A549 treated with CpdA at 1 μM for 4 hours (cell line): ENCODE measurements around the gene PDCD10. TPM values are rescaled to one million over a fixed set of nuclear protein-coding genes. Genes with fewer than 3 reads are reported as not detected.

ENCODE experiments used
- total RNA-seq: library from RNA; stranded (reverse); fragments of 200-300 nt; extraction: Qiagen RNA extraction; gene quantifications from 5 replicates; pipeline ENCODE4 v1.2.3, GENCODE V29; 2022; ENCODE audit warnings: low read depth

PDCD10 gene
- total RNA-seq = 50.7 to 60.5 TPM (median 54.7 TPM) in 5 replicates

DNA sequence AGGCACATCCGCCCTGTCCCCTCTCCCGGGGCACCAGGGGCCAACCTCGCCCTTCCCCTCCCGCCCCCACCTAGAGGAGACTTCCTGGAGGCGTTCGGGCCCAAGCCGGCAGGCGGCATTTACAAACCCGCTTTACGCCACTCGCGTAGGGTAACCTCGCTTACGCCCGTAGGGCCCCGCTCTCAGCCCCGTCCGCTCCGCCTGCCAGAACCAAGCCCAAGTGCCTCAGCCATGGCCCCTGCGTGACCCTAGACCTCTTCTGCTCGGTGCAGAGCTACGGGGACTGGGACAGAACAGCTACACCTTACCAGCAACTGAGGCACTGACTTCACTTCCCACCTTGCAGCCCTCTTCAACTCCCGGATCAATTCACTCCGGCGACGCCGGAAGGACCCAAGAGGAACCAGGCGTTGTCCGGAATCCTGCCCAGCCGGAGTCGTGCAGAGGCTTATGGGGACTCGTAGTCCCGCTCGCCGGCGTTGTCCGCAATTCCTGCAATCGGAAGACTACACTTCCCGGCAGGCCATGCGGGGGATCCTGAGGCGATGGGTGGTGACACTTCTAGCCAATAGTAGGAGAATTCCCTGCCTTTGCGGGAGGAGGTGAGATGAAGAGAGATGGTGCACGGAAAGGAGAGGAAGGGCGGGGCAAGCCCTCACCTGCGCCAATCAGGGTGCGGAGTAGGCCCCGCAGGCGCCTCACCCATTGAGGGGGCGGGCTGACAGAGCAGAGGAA is at the start of gene PDCD10:
TSS of gene PDCD10 (minus strand) at position 395 of the 735 bp plus-strand sequence. CDS start 14,735 bp downstream, outside the sequence.

DNA sequence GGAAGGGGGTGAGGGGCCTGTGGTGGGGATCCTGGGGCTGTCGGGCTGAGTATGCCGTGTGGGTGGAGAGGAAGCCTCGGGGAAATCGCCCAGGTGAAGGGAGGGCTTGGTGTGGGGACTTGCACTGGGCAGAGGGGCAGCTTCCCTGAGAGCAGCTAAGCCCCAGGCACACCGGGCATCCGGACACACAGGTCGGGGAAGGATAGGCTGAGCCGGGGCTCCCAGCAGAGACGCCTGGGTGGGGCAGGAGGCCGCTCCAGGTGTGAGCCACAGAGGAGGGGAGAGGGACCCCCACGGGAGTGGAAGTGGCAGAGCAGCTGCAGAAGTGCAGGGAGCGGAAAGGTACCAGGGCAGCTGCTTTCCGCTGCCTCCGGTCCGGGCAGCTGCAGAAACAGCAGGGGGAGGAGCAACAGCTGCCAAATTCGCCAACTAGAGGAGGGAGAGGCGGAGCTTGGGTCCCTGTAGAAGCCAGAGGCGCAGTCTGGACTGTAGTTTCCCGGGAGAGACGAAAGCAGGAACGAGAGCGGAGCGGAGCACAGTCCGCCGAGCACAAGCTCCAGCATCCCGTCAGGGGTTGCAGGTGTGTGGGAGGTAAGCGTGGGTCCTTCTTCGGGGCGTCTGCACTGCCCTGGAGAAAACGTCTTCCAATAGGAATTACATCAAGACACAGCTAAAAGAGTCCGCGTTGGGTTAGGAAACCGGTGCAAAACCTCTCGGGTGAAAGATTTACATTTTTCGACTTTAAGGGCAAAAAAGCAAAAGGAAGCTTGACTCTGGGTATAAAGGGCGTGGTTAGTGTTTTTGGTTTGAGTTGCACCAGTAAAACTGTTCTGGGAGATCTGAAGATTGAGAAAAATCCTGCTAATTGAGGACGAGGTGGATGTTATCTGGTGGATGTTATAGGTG is 794 bp upstream of the PDCD10 start, which contains the start of gene SERPINI1:
TSS of gene SERPINI1 (plus strand) at position 489 of the 906 bp plus-strand sequence. CDS start 53,408 bp downstream, outside the sequence.

DNA sequence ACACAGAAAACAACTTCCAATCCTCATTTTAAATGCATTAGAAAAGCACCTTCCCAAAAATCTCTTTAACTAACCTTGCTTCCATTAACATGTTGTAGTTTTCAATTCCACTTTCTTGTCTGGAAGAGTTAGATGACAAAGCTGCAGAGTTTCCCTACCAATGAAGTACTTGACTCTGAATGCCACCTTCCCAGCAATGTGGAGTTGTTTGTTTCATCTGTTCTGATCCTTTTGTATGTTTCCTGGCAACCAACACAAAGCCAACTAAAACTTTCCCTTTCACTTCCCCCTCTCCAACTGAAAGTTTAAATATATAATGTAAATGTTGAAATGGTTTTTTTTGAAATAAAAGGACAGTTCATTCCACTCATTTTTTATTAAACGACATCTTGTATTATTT is 80.9 kb downstream of the PDCD10 start, which contains the start of gene WDR49:
TSS of gene WDR49 (minus strand) at position 183 of the 400 bp plus-strand sequence. CDS start 517 bp downstream, outside the sequence.

Other genes with a start within 250 kb of the PDCD10 start
- gene WDR49, start 81.0 kb downstream of the PDCD10 start, total RNA-seq = not detected in 5 replicates
- 2.2 to 3.8 TPM (median 2.8 TPM) in 5 replicates for gene SERPINI1, start 829 bp upstream of the PDCD10 start, total RNA-seq